Activated CD4-positive, alpha-beta T cell treated with anti-CD3 and anti-CD28 coated beads, Interleukin-2, amount 50 U/mL, for 24 hours (primary cell): ENCODE measurements around the gene RALB.
"Not testable (repeated sequence)": the region's sequence is repeated elsewhere in the genome, so short reads cannot be mapped to it uniquely, and the experiment has no call there.

ENCODE experiments used
- DNase-seq, 2 donors: peaks; one replicate each; pipeline ENCODE4 v3.0.0-alpha.2; 2020; ENCODE audit warnings: low read depth in 1 of 2, low spot score in 1 of 2

The RALB gene

GRCh38 chr2:120314690-120315366 lies 62.2 kb downstream of the RALB start:
- DNase-seq = no peak

DNA sequence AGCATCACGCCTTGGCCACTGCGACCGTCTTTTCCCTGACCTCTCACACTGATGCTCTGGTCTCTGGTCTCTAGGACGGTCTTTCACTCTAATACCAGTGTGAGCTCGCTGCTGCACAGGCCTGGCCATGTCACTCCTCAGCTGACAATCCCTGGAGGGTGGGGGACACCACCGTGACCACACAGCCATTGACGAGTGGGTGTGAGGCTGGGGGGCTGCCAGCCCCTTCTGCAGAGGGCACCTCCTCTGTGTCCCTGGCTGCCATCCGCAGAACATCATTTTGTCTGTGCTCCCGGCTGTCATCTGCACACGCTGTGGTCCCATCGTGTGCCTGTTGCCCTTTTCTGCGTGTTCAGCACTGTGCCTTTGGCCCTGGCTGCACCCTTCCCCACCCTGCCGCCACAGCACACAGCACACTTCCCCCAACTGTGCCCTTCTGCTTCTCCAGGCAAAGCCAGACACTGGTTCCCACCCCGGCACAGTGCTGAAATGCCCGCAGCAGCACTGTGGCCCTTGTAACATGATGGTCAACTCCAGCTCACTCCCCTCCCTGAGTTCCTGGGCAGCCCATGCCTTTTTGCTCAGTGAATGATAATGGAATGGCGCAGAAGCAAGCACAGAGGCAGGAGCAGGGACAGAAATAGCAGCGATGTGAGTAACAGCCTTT lies 62.8 kb downstream of the RALB start:
- no peak for DNase-seq

- DNase-seq = no peak
Observed at GRCh38 chr2:120316071-120316470, 63.4 kb downstream of the RALB start.

DNA sequence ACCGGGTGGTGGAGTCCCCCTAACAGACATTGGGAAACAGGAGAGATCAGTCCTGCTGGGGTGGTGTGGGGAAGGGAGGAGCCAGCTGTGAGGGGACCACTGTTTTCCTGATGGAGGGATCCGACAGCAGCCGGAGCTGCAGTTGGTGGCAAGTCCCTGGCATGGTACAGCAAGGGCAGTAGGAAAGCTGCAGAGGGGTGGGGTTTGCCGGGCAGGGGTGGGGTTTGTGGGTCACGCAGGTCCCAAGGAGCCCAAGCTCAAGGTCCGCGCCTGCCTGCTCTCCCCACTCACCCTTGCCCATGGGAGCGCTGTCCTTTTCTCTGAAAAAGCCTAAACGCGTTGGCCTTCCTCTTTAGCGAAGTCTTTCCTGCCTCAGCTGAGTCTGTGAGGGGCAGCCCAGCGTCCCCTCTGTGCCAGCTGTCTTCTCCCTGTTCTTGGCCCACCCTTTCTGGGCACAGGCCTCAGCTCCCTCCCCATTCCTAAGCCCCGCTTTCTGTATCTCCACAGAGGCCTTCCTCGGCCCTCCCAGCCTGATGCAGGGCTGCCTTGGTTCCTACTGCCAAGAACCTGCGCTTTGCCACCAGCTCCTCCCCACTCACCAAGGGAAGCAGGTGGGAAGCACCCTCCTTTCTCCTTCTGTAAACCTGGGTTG lies 64.0 kb downstream of the RALB start:
- no peak for DNase-seq

GRCh38 chr2:120317180-120317533 lies 64.5 kb downstream of the RALB start:
- no peak for DNase-seq

DNA sequence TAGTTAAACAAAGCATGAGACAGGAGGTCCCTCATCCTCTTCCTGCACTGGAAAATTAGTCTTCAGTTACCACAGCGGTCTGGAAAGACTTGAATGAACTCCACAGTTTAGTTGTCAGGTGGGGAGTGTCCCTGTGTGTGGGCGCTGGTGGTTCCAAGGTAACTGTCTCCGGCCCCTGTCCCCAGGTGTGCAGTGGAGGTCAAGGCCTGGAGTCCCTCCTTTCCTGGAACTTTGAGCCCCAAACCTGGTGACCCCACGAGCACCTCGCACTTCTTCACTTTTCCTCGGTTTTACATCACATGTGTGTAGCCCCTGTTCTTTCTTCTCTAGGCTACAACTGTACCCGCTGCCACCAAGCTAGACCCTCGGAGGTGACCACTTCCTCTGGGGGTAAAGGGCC lies 65.3 kb downstream of the RALB start:
- DNase-seq = no peak

DNA sequence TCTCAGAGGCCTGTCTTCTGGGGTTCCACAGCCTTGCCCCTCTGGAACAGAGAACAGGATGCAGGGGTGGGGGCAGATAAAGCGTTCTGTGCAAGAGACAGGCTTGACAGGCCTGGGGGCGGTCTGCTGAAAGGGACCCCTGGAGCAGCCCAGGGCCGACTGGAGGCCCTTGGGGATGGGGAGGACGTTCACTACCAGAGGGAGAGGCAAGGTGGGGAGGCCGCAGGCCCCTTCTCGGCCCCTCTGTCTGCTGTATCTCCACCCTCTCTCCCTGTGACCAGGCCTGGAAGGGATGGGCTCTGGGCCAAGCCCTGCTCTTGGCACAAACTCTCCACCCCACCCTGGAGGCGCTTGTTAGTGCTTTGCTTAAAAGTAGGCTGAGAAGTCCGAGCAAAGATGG lies 66.0 kb downstream of the RALB start:
- DNase-seq = no peak

DNA sequence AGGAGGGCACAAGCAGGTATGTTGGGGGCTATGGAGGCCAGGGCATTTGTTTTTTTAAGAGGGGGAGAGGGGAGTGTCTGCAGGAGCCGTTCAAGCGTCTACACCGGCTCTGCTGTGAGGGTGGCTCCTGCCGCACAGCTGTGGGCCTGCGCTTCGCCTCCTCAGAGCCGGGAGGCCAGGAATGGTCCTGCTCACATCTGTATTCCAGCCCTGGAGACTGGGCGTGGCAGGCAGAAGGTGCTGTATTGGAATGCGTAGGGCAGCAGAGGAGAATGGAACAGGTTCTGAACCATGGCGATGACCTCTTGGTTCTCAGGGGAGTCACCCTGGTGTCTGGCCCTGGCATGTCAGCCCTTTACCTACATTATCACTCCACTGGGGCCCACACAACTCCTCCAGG lies 66.5 kb downstream of the RALB start:
- DNase-seq = no peak

DNA sequence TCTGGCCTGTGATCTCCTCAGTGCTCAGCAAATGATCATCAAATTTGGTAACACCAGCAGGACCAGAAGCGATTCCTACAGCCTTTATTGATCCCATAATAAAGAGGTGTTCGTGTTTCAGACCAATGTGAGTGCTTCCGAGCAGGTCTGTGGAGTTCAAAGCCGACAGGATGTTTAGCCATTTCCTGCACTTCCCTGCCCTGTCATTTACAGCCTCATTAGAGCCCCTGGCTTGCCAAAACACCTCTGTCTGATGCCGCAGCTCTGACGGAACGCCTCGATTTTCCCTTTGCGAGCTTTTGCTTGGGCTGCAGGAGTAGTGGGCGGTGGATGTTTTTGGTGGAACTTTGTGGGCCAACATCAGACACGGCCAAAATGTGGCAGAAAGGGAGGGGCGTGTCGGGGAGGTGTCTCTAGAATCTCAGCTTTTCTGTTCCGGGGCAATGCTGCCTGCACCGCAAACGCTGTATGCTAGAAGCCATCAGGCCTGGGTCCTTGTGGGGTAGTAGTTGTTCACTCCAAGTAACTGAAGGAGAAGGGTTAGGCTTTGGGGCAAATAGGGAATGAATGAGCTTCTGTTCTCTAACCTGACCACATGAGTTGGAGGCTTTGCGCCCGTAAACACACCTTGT lies 67.2 kb downstream of the RALB start:
- no peak for DNase-seq

DNA sequence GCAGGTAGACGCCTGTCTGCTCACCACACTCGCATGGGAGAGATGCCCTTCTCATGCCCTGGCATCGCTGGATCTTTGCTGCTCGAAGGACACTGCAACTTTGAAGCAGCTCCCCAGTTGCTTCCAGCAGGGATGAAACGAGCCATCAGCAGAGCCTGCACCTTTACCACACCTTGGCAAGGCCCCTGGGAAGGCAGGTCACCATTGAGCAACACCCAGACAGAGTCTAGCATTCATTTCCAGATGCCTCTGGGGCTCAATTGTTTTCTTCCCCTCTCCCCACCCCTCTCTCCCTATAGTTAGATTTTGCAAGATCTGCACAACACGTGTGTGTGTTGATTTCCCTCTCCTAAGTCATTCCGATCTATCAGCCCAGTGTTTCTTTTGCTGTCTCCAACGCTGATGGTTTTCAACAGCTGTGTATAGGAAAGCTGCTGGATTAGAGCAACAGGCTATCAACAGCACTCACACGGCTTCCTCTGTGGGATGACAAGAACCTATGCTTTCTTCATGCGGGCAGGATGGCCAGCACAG lies 67.7 kb downstream of the RALB start:
- DNase-seq = no peak

DNA sequence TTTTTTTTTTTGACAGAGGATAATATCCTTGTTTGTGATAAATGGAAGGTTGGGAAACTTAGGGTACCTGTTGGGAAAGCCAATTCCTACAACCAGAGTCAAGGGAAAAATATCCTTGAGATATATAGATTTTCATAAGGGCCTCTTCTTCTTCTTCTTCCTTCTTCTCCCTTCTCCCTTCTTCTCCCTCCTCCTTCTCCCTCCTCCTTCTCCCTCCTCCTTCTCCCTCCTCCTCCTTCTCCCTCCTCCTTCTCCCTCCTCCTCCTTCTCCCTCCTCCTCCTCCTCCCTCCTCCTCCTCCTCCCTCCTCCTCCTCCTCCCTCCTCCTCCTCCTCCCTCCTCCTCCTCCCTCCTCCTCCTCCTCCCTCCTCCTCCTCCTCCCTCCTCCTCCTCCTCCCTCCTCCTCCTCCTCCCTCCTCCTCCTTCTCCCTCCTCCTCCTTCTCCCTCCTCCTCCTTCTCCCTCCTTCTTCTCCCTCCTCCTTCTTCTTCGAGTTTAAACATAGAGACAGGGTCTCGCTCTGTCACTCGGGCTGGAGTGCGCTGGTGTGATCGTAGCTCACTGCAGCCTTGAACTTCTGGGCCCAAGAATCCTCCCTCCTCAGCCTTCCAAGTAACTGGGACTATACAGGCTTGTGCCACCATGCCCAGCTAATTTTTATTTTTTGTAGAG lies 68.4 kb downstream of the RALB start:
- not testable (repeated sequence) for DNase-seq

DNA sequence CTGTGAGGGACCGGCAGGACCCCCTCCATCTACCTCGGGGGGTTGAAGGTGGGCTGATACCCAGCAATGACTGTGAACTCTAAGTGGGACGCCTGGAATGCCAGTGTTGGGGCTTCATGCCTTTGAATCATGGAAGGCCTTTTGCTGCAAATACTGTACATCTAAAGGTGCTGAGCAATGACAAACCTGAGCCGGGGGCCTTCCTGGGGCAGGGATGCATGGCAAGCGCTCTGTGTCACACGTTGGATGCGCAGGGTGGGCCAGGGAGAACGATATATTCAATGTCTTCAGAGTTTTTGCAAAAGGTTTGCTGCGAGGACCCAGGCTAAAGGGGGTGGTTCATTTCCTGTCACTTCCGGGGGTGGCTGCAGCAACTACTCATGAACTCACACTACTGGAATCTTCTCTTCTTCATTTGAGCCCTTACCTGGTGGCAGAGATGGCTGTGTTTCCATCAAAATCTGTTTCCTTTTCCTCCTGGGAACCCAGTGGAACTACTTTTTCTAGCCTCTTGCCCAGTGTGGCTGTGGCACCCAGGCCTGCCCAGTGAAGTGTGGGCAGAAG lies 69.2 kb downstream of the RALB start:
- DNase-seq = no peak

- no peak for DNase-seq
Observed at GRCh38 chr2:120322329-120322728, 69.7 kb downstream of the RALB start.

- no peak for DNase-seq
Observed at GRCh38 chr2:120323214-120323613, 70.6 kb downstream of the RALB start.

- DNase-seq = no peak
Observed at GRCh38 chr2:120323807-120324399, 71.3 kb downstream of the RALB start.

- DNase-seq = no peak
Observed at GRCh38 chr2:120324933-120325332, 72.3 kb downstream of the RALB start.

DNA sequence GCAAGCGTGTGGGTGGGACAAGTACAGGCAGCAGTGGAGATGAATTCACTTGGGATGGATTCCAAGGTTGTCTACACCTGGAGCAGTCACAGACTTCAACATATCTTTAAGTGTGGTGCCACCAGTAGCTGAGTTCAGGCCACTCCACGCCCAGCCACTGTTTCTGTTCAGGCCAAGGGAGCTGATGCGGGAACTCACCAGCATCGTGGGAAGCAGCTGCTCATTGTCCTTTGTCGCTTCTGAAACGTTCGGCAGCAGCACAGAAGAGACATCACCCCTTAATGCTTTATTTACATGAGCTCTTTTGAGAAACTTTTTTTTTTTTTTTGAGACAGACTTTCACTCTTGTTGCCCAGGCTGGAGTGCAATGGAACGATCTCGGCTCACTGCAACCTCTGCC lies 73.4 kb downstream of the RALB start:
- DNase-seq = no peak

DNA sequence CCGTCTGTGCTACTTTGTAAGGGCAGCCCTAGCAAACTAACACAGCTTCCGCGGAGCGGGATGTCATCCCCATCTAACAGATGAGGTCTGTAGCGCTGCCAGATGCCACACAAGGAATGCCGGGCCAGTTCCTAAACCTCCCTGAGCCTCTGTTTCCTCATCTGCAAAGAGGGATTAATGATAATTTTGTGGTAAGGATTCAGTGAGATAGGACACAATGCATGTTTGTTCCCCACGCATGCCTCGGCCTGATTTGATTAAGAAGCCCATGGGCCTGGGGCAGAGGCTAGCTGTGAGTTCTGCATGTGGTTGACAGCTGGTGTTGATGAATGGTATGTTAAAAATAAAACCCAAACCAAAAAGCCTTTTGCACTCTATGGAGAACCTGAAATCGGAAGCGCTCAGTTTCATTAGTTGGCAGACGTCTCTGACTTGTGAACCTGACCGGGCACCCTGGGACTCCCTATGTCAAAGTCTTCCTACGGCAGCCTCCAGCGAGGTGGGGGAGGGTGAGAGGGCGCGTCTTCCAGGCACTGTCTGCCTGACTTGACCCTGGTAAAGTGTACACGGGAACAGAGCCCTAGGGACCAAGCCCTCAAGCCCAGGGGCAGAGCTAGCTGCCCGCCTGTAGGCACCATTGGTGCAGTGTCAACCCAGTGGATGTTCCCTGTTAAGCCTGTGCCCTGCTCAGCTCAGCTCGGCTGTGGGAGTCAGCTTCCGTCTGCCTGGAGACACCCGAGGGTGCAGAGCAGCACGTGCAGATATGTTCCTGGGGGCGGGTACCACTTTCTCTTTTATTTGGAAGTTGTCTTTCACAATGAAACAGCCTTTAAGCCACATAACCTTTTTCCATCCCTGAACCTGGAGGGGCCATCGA lies 78.5 kb downstream of the RALB start:
- no peak for DNase-seq

- no peak for DNase-seq
Observed at GRCh38 chr2:120331903-120332302, 79.3 kb downstream of the RALB start.

- DNase-seq = no peak
Observed at GRCh38 chr2:120332384-120332783, 79.7 kb downstream of the RALB start.
